Common myeloid progenitor, CD34-positive (primary cell): ENCODE measurements around the gene RNH1.

ENCODE experiments used
- CTCF ChIA-PET: fragments of 350-600 bp; sonication (Branson Sonifier 250); formaldehyde crosslinking; loops from one replicate; lab custom pipeline; 2021; ENCODE audit warnings: antibody characterized with exemption; lab: Charles Lee
- POLR2A ChIA-PET: fragments of 350-600 bp; sonication (Branson Sonifier 250); formaldehyde crosslinking; loops from one replicate; lab custom pipeline; 2021; ENCODE audit warnings: antibody characterized with exemption; lab: Charles Lee
- DNase-seq, 3 donors: peaks; one replicate each; pipeline versions ENCODE4 v3.0.0 to v3.0.0-alpha.2; 2013
- H3K27ac ChIP-seq, 2 experiments: 1 replicate in 1 of 2; 2 replicates in 1 of 2; pipeline ENCODE4 v1.7.0; 2013; ENCODE audit warnings: inconsistent platforms in 2 of 2, low read length in 2 of 2, mild to moderate bottlenecking in 2 of 2, low read depth in 1 of 2, moderate library complexity in 1 of 2; ENCODE audit not compliant: severe bottlenecking in 2 of 2, insufficient read depth in 1 of 2, poor library complexity in 1 of 2
- H3K27me3 ChIP-seq, 5 experiments: replicated peaks in 2 of 5; 1 replicate in 3 of 5; 2 replicates in 2 of 5; pipeline versions ENCODE4 v1.6.1 to v1.7.0; 2013; ENCODE audit warnings: low read length in 4 of 5, mild to moderate bottlenecking in 2 of 5, moderate library complexity in 2 of 5, inconsistent platforms in 1 of 5; ENCODE audit not compliant: insufficient read depth in 5 of 5, control insufficient read depth in 4 of 5
- H3K36me3 ChIP-seq, 4 experiments: 1 replicate in 2 of 4; 2 replicates in 2 of 4; pipeline versions ENCODE4 v1.6.1 to v1.7.0; 2013; ENCODE audit warnings: low read length in 3 of 4, control low read depth in 1 of 4, mild to moderate bottlenecking in 1 of 4; ENCODE audit not compliant: control insufficient read depth in 4 of 4, insufficient read depth in 4 of 4
- H3K4me1 ChIP-seq, 4 experiments: 1 replicate in 3 of 4; 2 replicates in 1 of 4; pipeline versions ENCODE4 v1.6.1 to v1.7.1; 2013; ENCODE audit warnings: low read length in 3 of 4, mild to moderate bottlenecking in 3 of 4, control low read depth in 1 of 4, inconsistent platforms in 1 of 4, moderate library complexity in 1 of 4; ENCODE audit not compliant: control insufficient read depth in 4 of 4, insufficient read depth in 4 of 4; ENCODE audit errors: control extremely low read depth in 1 of 4
- H3K4me3 ChIP-seq, 7 experiments: 1 replicate in 4 of 7; 2 replicates in 3 of 7; pipeline versions ENCODE4 v1.5.1 to v1.7.0; 2013; ENCODE audit warnings: mild to moderate bottlenecking in 7 of 7, low read length in 6 of 7, moderate library complexity in 6 of 7, inconsistent platforms in 2 of 7, low read depth in 2 of 7, control low read depth in 1 of 7; ENCODE audit not compliant: insufficient read depth in 4 of 7, control insufficient read depth in 1 of 7; ENCODE audit errors: extremely low read depth in 1 of 7
- H3K9me3 ChIP-seq, 5 experiments: 1 replicate in 4 of 5; 2 replicates in 1 of 5; pipeline versions ENCODE4 v1.6.1 to v1.7.1; 2013; ENCODE audit warnings: low read length in 4 of 5, mild to moderate bottlenecking in 2 of 5, inconsistent platforms in 1 of 5, low read depth in 1 of 5, moderate library complexity in 1 of 5; ENCODE audit not compliant: control insufficient read depth in 4 of 5, insufficient read depth in 2 of 5; ENCODE audit errors: control extremely low read depth in 1 of 5
- WGBS: methylation state at CpG from one replicate; pipeline ENCODE4 v1.1.5; 2013; ENCODE audit not compliant: insufficient coverage; 5-methylcytosine and 5-hydroxymethylcytosine counted together

RNH1 gene

DNA sequence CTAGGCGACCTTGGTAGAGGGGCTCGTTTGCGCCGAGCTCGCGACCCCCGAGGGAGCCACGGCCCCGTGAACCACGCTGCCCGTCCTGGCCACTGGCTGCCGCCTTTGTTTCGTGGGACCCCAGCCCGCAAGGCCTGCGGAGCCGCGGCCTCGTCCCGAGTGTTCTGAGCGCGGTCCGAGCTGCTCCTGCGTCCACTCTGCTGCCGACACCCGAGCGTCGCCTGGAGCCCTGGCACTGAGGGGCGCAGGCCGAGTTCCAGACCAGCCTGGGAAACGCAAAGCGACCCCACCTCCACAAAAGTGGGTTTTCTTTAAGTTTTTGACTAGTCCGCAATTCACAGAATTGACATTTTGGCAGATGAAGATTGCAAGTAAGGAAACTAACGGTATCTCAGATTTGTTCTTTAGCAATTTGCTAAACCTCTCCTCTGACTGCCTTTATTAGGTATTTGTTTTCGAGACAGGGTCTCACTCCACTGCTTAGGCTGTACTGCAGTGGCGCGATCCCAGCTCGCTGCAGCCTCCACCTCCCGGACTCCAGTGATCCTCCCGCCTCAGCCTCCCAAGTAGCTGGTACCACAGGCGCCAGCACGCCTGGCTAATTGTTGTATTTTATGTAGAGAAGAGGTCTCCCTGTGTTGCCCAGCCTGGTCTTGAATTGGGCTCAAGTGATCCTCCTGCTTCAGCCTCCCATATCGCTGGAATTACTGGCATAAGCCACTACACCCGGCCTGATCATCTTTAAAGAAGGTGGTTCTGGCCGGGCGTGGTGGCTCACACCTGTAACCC lies 879 bp upstream of the RNH1 start:
- Histone ChIP-seq H3K4me3 (peak overlapping the region; percentile 36 to 79 (median 72)), H3K27ac (peak overlapping the region; percentile 50 to 99), H3K9me3 (no peaks in the 10 kb centered on the region), H3K27me3 (peaks cover 0 to 2% (median 0%) of the 10 kb centered on the region in 5 experiments), H3K4me1 (peaks cover 3 to 40% (median 37%) of the 10 kb centered on the region in 4 experiments), H3K36me3 (peaks cover 0 to 13% (median 5%) of the 10 kb centered on the region in 4 experiments)
- 40% methylated on average over 39 of the region's 45 CpGs for WGBS
- CTCF ChIA-PET = no interaction called here
- POLR2A ChIA-PET = no interaction called here
- no peak for DNase-seq

DNA sequence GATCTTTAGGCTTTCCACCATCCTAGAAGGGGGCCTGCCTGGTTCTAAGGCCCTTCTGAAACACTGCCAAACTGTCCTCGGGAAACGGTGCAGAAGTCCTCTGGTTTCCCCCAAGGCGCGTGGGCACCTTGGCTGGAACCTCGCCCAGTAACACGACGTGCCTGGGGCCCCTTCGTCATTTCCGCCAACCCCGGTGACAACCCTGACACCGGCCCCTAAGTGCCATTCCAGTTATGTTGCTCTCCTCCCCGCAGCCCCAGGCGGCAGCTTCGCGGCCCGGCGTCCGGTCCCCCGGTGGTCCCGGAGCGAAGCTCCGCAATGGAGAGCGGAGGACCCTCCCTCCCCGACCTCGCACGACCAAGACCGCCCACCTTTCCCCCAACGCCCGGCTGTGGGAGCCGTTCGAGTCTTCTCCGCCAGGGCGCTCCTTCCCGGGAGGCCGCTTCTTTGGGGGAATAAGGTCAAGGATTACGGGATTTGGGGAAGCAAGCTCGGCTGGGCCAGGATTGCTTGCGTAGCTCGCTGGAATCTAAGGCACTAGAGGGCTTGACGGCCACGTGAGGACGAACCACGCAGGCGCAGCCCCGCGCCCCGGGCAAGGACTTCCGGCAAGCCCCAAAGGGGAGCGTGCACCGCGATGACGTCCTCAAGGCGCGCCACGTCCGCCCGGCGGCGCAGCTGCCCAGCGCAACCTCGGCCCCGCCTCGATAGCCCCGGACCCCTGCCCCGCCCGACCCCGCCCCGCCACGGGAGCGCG lies 626 bp downstream of the RNH1 start:
- Histone ChIP-seq H3K36me3 (peaks cover 0 to 20% (median 7%) of the 10 kb centered on the region in 4 experiments), H3K27ac (peak overlapping the region; percentile 99), H3K4me3 (peak overlapping the region; percentile 48 to 91 (median 79)), H3K9me3 (no peaks in the 10 kb centered on the region), H3K27me3 (peaks cover 0 to 2% (median 0%) of the 10 kb centered on the region in 5 experiments), H3K4me1 (peaks cover 3 to 40% (median 37%) of the 10 kb centered on the region in 4 experiments)
- POLR2A ChIA-PET = interaction anchor here (0.6 to 1.4 kb wide), 4 partner anchors 8 to 92 kb away, joined by 3 to 5 read pairs (median 3); partner anchors contain the start of genes PTDSS2 and SIGIRR
- CTCF ChIA-PET = interaction anchor here (1.0 to 1.9 kb wide), 3 partner anchors 11 to 99 kb away, joined by 3 to 5 read pairs (median 4); no protein-coding TSS in a partner anchor
- under 1% methylated on average over 46 of the region's 71 CpGs for WGBS
- peak; percentile 97 to 98 (median 98) for DNase-seq

DNA sequence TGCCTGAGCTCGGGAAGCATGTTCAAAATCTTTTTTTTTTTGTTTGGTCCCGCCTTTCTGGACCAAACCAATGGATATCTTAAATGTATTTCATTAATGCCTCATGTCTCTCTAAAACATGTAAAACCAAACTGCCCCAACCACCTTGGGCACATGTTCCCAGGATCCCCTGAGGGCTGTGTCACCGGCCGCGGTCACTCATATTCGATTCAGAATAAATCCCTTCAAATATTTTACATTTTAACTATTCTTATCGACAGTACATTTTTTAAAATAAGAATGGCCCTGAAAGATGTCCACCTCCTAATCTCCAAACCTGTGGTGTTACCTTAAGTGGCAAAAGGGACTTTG lies 2.1 kb downstream of the RNH1 start:
- H3K27ac ChIP-seq = peak overlapping the region in 1 of 2 experiments; percentile 99
- peaks cover 3 to 40% (median 37%) of the 10 kb centered on the region in 4 experiments for H3K4me1 ChIP-seq
- H3K9me3 ChIP-seq = no peaks in the 10 kb centered on the region
- DNase-seq = no peak
- H3K4me3 ChIP-seq = peak overlapping the region in 4 of 7 experiments; percentile 44 to 77 (median 67)
- peaks cover 2 to 31% (median 12%) of the 10 kb centered on the region in 4 experiments for H3K36me3 ChIP-seq
- 100% methylated on average over 5 of the region's 7 CpGs for WGBS
- CTCF ChIA-PET = interaction anchor here (0.7 to 1.9 kb wide), 4 partner anchors 13 to 409 kb away, joined by 3 to 5 read pairs (median 3); no protein-coding TSS in a partner anchor
- POLR2A ChIA-PET = interaction anchor here (0.7 kb wide), 1 partner anchor 55 kb away, joined by 3 read pairs; no protein-coding TSS in a partner anchor
- peaks cover 0 to 2% (median 0%) of the 10 kb centered on the region in 5 experiments for H3K27me3 ChIP-seq

DNA sequence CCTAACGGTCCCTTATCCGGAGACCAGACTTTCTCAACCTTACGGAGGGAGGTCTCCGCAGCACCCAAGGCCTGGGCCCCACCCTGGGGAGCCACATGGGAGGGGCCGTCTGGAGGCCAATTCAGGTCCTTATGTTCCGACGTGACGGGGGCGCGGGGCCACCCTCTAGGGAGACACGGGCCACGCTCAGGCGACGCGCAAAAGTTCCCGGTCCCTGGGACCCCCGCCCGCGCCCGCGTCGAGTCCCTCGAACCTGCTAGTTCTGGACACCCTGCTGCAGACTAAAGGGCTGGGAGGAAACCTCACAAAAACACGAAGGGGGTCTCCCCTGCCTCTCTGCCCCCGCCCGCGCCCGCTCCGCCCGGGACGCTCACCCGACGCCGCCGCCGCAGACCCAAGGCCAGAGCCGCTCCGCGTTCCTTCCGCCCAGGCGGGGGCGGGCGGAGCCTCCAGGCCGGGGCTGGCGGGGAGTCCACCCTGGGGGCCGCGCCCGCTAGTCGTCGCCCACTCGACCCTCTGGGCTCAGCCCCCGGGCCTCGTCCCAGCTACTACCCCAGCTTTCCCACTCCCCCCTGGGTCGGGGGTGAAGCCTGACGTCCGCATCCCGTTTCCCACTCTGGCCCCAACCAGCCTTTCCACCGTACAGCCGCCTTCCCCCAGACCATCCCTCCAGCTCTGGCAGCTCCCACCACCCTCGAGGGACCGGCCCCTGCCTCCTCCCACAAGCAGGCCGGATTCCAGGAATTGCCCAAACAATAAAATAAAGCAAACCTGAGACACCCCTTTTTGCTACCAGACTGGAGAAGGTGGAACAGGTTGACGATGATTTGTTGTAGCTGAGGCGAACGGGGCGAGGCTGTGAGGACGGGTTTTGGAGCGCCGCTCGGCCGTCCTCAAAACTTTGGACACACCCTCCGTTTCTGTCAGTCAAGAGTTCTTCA lies 2.7 kb downstream of the RNH1 start:
- peak in 1 of 3 donors; percentile 37 for DNase-seq
- ChIA-PET POLR2A (interaction anchor here (0.7 kb wide), 1 partner anchor 55 kb away, joined by 3 read pairs; no protein-coding TSS in a partner anchor), CTCF (interaction anchor here (0.7 to 1.9 kb wide), 5 partner anchors 9 to 409 kb away, joined by 3 to 6 read pairs (median 3); no protein-coding TSS in a partner anchor)
- Histone ChIP-seq H3K9me3 (no peaks in the 10 kb centered on the region), H3K27me3 (peaks cover 0 to 2% (median 0%) of the 10 kb centered on the region in 5 experiments), H3K27ac (peak overlapping the region in 1 of 2 experiments; percentile 99), H3K36me3 (peaks cover 2 to 33% (median 15%) of the 10 kb centered on the region in 4 experiments), H3K4me3 (peak overlapping the region in 5 of 7 experiments; percentile 38 to 77 (median 64)), H3K4me1 (peaks cover 3 to 40% (median 37%) of the 10 kb centered on the region in 4 experiments)
- 15% methylated on average over 57 of the region's 72 CpGs for WGBS

DNA sequence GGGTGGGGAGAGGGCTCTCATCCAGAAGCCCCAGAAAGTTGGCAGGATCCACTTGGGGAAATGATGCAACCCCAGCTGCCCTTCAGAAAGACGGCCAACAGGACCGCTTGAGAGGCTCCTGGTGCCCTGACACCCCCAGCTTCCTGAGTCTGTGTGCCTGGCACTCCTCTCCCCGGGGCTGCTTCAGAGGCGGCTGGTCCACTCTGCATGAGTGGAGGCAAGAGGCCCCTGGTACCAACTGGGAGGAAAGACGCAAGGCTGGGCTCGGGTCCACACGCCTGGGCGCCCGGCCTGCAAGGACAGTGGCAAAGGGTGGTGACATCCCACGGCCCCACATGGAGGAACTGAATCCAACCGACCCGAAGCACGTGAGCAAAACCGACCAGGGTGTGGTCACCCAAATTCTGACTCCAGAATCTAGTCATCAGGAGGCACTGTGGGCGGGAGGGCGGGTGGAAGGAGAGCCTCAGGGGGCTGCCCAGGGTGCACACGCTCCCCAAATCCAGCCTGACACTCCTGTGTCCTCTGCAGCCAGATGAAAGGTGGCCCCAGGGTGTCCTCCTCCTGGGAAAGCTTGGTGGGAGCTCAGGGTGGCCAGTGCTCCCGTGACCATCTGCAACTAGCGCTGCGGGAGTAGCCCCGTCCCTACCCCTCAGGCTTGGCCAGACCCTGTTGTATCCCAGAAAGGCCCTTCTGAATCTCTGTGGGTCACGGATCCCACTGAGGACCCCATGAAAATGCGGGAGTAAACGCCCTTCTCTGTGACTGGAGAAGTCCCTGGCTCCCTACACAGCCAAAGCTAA lies 3.7 kb downstream of the RNH1 start:
- peak in 1 of 3 donors; percentile 29 for DNase-seq
- Histone ChIP-seq H3K4me3 (peak overlapping the region in 3 of 7 experiments; percentile 44 to 77 (median 70)), H3K36me3 (peaks cover 2 to 42% (median 21%) of the 10 kb centered on the region in 4 experiments), H3K27ac (peak overlapping the region in 1 of 2 experiments; percentile 61), H3K9me3 (no peaks in the 10 kb centered on the region), H3K4me1 (peaks cover 3 to 40% (median 37%) of the 10 kb centered on the region in 4 experiments), H3K27me3 (peaks cover 0 to 2% (median 0%) of the 10 kb centered on the region in 5 experiments)
- POLR2A ChIA-PET = no interaction called here
- 80% methylated on average over 24 of the region's 24 CpGs for WGBS
- CTCF ChIA-PET = interaction anchor here (1.0 to 1.8 kb wide), 3 partner anchors 9 to 54 kb away, joined by 3 to 6 read pairs (median 5); no protein-coding TSS in a partner anchor
